Liver (tissue), 9 donors: ENCODE measurements around the gene CDH13. TPM values are rescaled to one million over a fixed set of nuclear protein-coding genes. Genes with fewer than 3 reads are reported as not detected.

Experiments used
- DNase-seq: peaks from one replicate; pipeline ENCODE4 v3.0.0-alpha.2; 2017; ENCODE audit warnings: low spot score
- H3K27ac ChIP-seq, 2 donors: one replicate each; pipeline ENCODE4 v1.7.0; 2013; ENCODE audit warnings: inconsistent platforms in 2 of 2, low read length in 2 of 2, control low read depth in 1 of 2, low read depth in 1 of 2, mild to moderate bottlenecking in 1 of 2
- H3K27me3 ChIP-seq, 4 donors: one replicate each; pipeline versions ENCODE4 v1.6.1 to v1.7.0; 2013; ENCODE audit warnings: low read length in 3 of 4, inconsistent platforms in 1 of 4, mild to moderate bottlenecking in 1 of 4, moderate library complexity in 1 of 4; ENCODE audit not compliant: control insufficient read depth in 4 of 4, insufficient read depth in 4 of 4
- H3K36me3 ChIP-seq, 4 donors: one replicate each; pipeline versions ENCODE4 v1.6.1 to v1.7.0; 2013; ENCODE audit warnings: low read length in 3 of 4, mild to moderate bottlenecking in 3 of 4, low read depth in 1 of 4, moderate library complexity in 1 of 4; ENCODE audit not compliant: control insufficient read depth in 4 of 4, insufficient read depth in 3 of 4
- H3K4me1 ChIP-seq, 4 donors: one replicate each; pipeline versions ENCODE4 v1.6.1 to v1.7.0; 2013; ENCODE audit warnings: low read length in 3 of 4, mild to moderate bottlenecking in 3 of 4, moderate library complexity in 1 of 4; ENCODE audit not compliant: control insufficient read depth in 4 of 4, insufficient read depth in 4 of 4
- H3K4me3 ChIP-seq, 3 donors: one replicate each; pipeline versions ENCODE4 v1.6.1 to v1.7.0; 2013; ENCODE audit warnings: low read length in 3 of 3, control low read depth in 1 of 3, low read depth in 1 of 3, mild to moderate bottlenecking in 1 of 3
- H3K9ac ChIP-seq, 2 donors: one replicate each; pipeline ENCODE4 v1.7.0; 2013; ENCODE audit warnings: low read length in 2 of 2, mild to moderate bottlenecking in 2 of 2, moderate library complexity in 2 of 2, control low read depth in 1 of 2, low read depth in 1 of 2
- H3K9me3 ChIP-seq, 4 donors: one replicate each; pipeline versions ENCODE4 v1.6.1 to v1.7.0; 2013; ENCODE audit warnings: low read length in 3 of 4; ENCODE audit not compliant: control insufficient read depth in 4 of 4
- ATF3 ChIP-seq: IDR thresholded peaks from 2 replicates; pipeline ENCODE4 v1.6.1; 2016; ENCODE audit warnings: antibody characterized with exemption
- CTCF ChIP-seq: fragments of 150-350 bp; IDR thresholded peaks from 2 replicates; pipeline ENCODE4 v1.5.1; 2017; ENCODE audit warnings: improper control_type of control experiment, low read depth, low read length; ENCODE audit not compliant: missing input control
- EGR1 ChIP-seq, 2 donors: IDR thresholded peaks; 2 replicates each; pipeline ENCODE4 v1.6.1; 2016 to 2018; ENCODE audit warnings: antibody characterized with exemption in 2 of 2, low read depth in 2 of 2
- FOXA1 ChIP-seq: IDR thresholded peaks from 2 replicates; pipeline ENCODE4 v1.6.1; 2016; ENCODE audit warnings: antibody characterized with exemption
- FOXA2 ChIP-seq: IDR thresholded peaks from 2 replicates; pipeline ENCODE4 v1.6.1; 2016; ENCODE audit warnings: antibody characterized with exemption
- GABPA ChIP-seq, 2 donors: IDR thresholded peaks in 1 of 2; conservative IDR thresholded peaks in 1 of 2; 2 replicates each; pipeline ENCODE4 v1.6.1; 2016; ENCODE audit warnings: antibody characterized with exemption in 2 of 2, mild to moderate bottlenecking in 1 of 2, moderate library complexity in 1 of 2
- HNF4A ChIP-seq, 2 donors: conservative IDR thresholded peaks; 2 replicates each; pipeline ENCODE4 v1.6.1; 2016; ENCODE audit warnings: antibody characterized with exemption in 2 of 2, mild to moderate bottlenecking in 2 of 2
- JUND ChIP-seq, 2 donors: IDR thresholded peaks; 2 replicates each; pipeline ENCODE4 v1.6.1; 2016; ENCODE audit warnings: antibody characterized with exemption in 2 of 2
- MAX ChIP-seq: IDR thresholded peaks from 2 replicates; pipeline ENCODE4 v1.6.1; 2016; ENCODE audit warnings: antibody characterized with exemption
- NR2F2 ChIP-seq: IDR thresholded peaks from 2 replicates; pipeline ENCODE4 v1.6.1; 2016; ENCODE audit warnings: antibody characterized with exemption
- RAD21 ChIP-seq, 2 donors: IDR thresholded peaks; 2 replicates each; pipeline ENCODE4 v1.6.1; 2016; ENCODE audit warnings: antibody characterized with exemption in 2 of 2, mild to moderate bottlenecking in 2 of 2
- RXRA ChIP-seq, 2 donors: IDR thresholded peaks; 2 replicates each; pipeline ENCODE4 v1.6.1; 2017 to 2018; ENCODE audit warnings: antibody characterized with exemption in 2 of 2, mild to moderate bottlenecking in 1 of 2
- TAF1 ChIP-seq: conservative IDR thresholded peaks from 2 replicates; pipeline ENCODE4 v1.6.1; 2016; ENCODE audit warnings: antibody characterized with exemption, mild to moderate bottlenecking
- YY1 ChIP-seq: IDR thresholded peaks from 2 replicates; pipeline ENCODE4 v1.6.1; 2016; ENCODE audit warnings: antibody characterized with exemption, mild to moderate bottlenecking
- ZBTB33 ChIP-seq: IDR thresholded peaks from 2 replicates; pipeline ENCODE4 v1.6.1; 2016; ENCODE audit warnings: antibody characterized with exemption
- WGBS: extraction: QIAGEN DNeasy Blood & Tissue Kit; methylation state at CpG from one replicate; pipeline ENCODE4 v1.1.7; 2013; 5-methylcytosine and 5-hydroxymethylcytosine counted together
- polyA plus RNA-seq, 2 donors: library from polyadenylated mRNA; stranded (reverse) in 1 of 2; unstranded in 1 of 2; fragments of 200-250 nt in 1 of 2; fragments of >200 nt in 1 of 2; fragmentation: Nextera tagmentation in 1 of 2; extraction: Ambion mirVana in 1 of 2; gene quantifications; one replicate each; pipeline versions ENCODE4 v1.2.1 to v1.2.3, GENCODE V29; 2013 to 2015
- total RNA-seq, 2 donors: library from RNA; depleted of rRNA; stranded (reverse); fragments of >200 nt; gene quantifications; one replicate each; pipeline ENCODE4 v1.2.3, GENCODE V29; 2014
- donor health status: healthy.
- donor health status: healthy.
- donor health status: healthy.
- donor health status: healthy.
- donor health status: healthy.

The CDH13 gene
- total and polyA plus RNA-seq, 4 donors, result 0.21 to 1.5 (median 0.58) TPM

- no peak for TF ChIP-seq CTCF
Observed at GRCh38 chr16:82667437-82667836, 40.7 kb downstream of the CDH13 start (continued).

GRCh38 chr16:82668094-82668493 is 41.3 kb downstream of the CDH13 start:
- H3K9me3 ChIP-seq, result peaks cover 0 to 6% (median 0%) of the 10 kb centered on the region in 4 donors
- H3K4me3 ChIP-seq, result no peak overlapping the region
- no peak for TF ChIP-seq RXRA (IDR thresholded peaks at IDR 0.05)
- TF ChIP-seq MAX, result no peak
- no peak for TF ChIP-seq JUND (IDR thresholded peaks at IDR 0.05)
- TF ChIP-seq FOXA1, result no peak
- no peak for TF ChIP-seq FOXA2
- no peak for TF ChIP-seq RAD21 (IDR thresholded peaks at IDR 0.05)
- TF ChIP-seq EGR1 (IDR thresholded peaks at IDR 0.05; ENCODE audit: low read depth in 2 of 2), result no peak
- TF ChIP-seq NR2F2, result no peak
- TF ChIP-seq GABPA (IDR thresholded peaks at IDR 0.05 in 1 of 2, conservative IDR thresholded peaks at IDR 0.05 in 1 of 2), result no peak
- TF ChIP-seq ATF3, result no peak
- no peak for TF ChIP-seq HNF4A (conservative IDR thresholded peaks at IDR 0.05)
- no peaks in the 10 kb centered on the region for H3K4me1 ChIP-seq
- no peak overlapping the region for H3K27ac ChIP-seq
- peaks cover 0 to 12% (median 0%) of the 10 kb centered on the region in 4 donors for H3K27me3 ChIP-seq
- H3K9ac ChIP-seq, result no peak overlapping the region
- 80% methylated on average over 3 of the region's 3 CpGs for WGBS
- DNase-seq, result no peak
- H3K36me3 ChIP-seq, result no peaks in the 10 kb centered on the region

GRCh38 chr16:82671741-82672140 is 45.0 kb downstream of the CDH13 start:
- Histone ChIP-seq H3K4me1 (no peaks in the 10 kb centered on the region), H3K9me3 (peaks cover 0 to 2% (median 0%) of the 10 kb centered on the region in 4 donors), H3K27me3 (peaks cover 0 to 5% (median 0%) of the 10 kb centered on the region in 4 donors), H3K27ac (no peak overlapping the region), H3K9ac (no peak overlapping the region), H3K36me3 (no peaks in the 10 kb centered on the region), H3K4me3 (no peak overlapping the region)
- DNase-seq, result no peak
- no peak for TF ChIP-seq YY1
- TF ChIP-seq JUND (IDR thresholded peaks at IDR 0.05), result no peak
- no peak for TF ChIP-seq RXRA (IDR thresholded peaks at IDR 0.05)
- TF ChIP-seq HNF4A (conservative IDR thresholded peaks at IDR 0.05), result no peak
- no peak for TF ChIP-seq ATF3
- no peak for TF ChIP-seq FOXA1
- TF ChIP-seq RAD21 (IDR thresholded peaks at IDR 0.05), result no peak
- no peak for TF ChIP-seq TAF1
- TF ChIP-seq ZBTB33, result no peak
- 74% methylated on average over 3 of the region's 3 CpGs for WGBS
